CD4-positive, CD25-positive, alpha-beta regulatory T cell (primary cell): ENCODE results near the gene DDC. TPM values are rescaled to one million over a fixed set of nuclear protein-coding genes. Genes with fewer than 3 reads are reported as not detected.
A peak's percentile ranks its signal among the peaks of the same experiment; 100 is the strongest.

Source experiments
- ATAC-seq, 2 donors: fragments of 150-1000 bp; cut with Tn5 transposase; one replicate each; pipeline ENCODE4 v1.10.0; 2021; ENCODE audit warnings: low read depth in 2 of 2, moderate number of reproducible peaks in 2 of 2, moderate library complexity in 1 of 2
- DNase-seq, 3 donors: peaks; one replicate each; pipeline versions ENCODE4 v3.0.0 to v3.0.0-alpha.2; 2012 to 2022; ENCODE audit warnings: mixed read lengths in 1 of 3
- H3K27ac ChIP-seq: one replicate; pipeline ENCODE4 v1.7.0; 2013; ENCODE audit warnings: mild to moderate bottlenecking, low read length; ENCODE audit not compliant: insufficient read depth, poor library complexity, severe bottlenecking
- H3K27me3 ChIP-seq: one replicate; pipeline ENCODE4 v1.7.0; 2013; ENCODE audit warnings: low read length; ENCODE audit not compliant: control insufficient read depth, insufficient read depth
- H3K36me3 ChIP-seq: one replicate; pipeline ENCODE4 v1.7.0; 2013; ENCODE audit warnings: mild to moderate bottlenecking, low read length, moderate library complexity; ENCODE audit not compliant: control insufficient read depth, insufficient read depth
- H3K4me1 ChIP-seq: 2 replicates; pipeline ENCODE4 v1.7.0; 2013; ENCODE audit warnings: mild to moderate bottlenecking, low read length; ENCODE audit not compliant: insufficient read depth, control insufficient read depth, poor library complexity, severe bottlenecking
- H3K4me3 ChIP-seq: one replicate; pipeline ENCODE4 v1.7.0; 2013; ENCODE audit warnings: low read depth, mild to moderate bottlenecking, low read length, moderate library complexity
- H3K9me3 ChIP-seq, 2 experiments: 1 replicate in 1 of 2; 2 replicates in 1 of 2; pipeline ENCODE4 v1.7.0; 2013; ENCODE audit warnings: low read length in 2 of 2, mild to moderate bottlenecking in 1 of 2, moderate library complexity in 1 of 2; ENCODE audit not compliant: control insufficient read depth in 2 of 2
- H3K27ac Mint-ChIP-seq, 3 donors: one replicate each; pipeline ENCODE4 v1.8.0; 2020 to 2022; ENCODE audit warnings: mild to moderate bottlenecking in 3 of 3, mixed read lengths in 3 of 3, moderate library complexity in 2 of 3
- H3K27me3 Mint-ChIP-seq: one replicate; pipeline ENCODE4 v1.8.0; 2022; ENCODE audit warnings: mild to moderate bottlenecking, mixed read lengths
- H3K36me3 Mint-ChIP-seq: one replicate; pipeline ENCODE4 v1.8.0; 2020; ENCODE audit warnings: mixed read lengths
- H3K4me1 Mint-ChIP-seq, 4 donors: one replicate each; pipeline ENCODE4 v1.8.0; 2020 to 2022; ENCODE audit warnings: mixed read lengths in 4 of 4, mild to moderate bottlenecking in 1 of 4
- H3K4me3 Mint-ChIP-seq, 4 donors: one replicate each; pipeline ENCODE4 v1.8.0; 2020 to 2022; ENCODE audit warnings: mild to moderate bottlenecking in 4 of 4, mixed read lengths in 4 of 4, moderate library complexity in 3 of 4
- H3K9me3 Mint-ChIP-seq, 7 donors: one replicate each; pipeline ENCODE4 v1.8.0; 2020 to 2022; ENCODE audit warnings: mixed read lengths in 7 of 7, mild to moderate bottlenecking in 3 of 7, moderate library complexity in 2 of 7
- polyA plus RNA-seq, 4 donors: library from polyadenylated mRNA; unstranded; fragments of 300-500 nt; fragmentation: Illumina TruSeq; gene quantifications; one replicate each; pipeline ENCODE4 v1.2.3, GENCODE V29; 2021
- total RNA-seq: library from RNA; stranded (reverse); gene quantifications from one replicate; pipeline ENCODE4 v1.2.3, GENCODE V29; 2022

Gene DDC
- total and polyA plus RNA-seq, 5 donors from 2014 or later, result not detected

- H3K27ac Mint-ChIP-seq, result peak overlapping the region in 2 of 3 donors; percentile 56 to 62
- Histone ChIP-seq H3K27ac (no peak overlapping the region), H3K9me3 (no peaks in the 10 kb centered on the region), H3K4me3 (no peak overlapping the region), H3K27me3 (no peaks in the 10 kb centered on the region), H3K36me3 (no peaks in the 10 kb centered on the region), H3K4me1 (peaks cover 20% of the 10 kb centered on the region)
- H3K9me3 Mint-ChIP-seq, result no peaks in the 10 kb centered on the region
- peak in 1 of 3 donors; percentile 58 for DNase-seq
- H3K36me3 Mint-ChIP-seq, result no peaks in the 10 kb centered on the region
- H3K27me3 Mint-ChIP-seq, result peaks cover 4% of the 10 kb centered on the region
- peaks cover 2 to 32% (median 16%) of the 10 kb centered on the region in 4 donors for H3K4me1 Mint-ChIP-seq
- peak overlapping the region in 1 of 4 donors; percentile 54 for H3K4me3 Mint-ChIP-seq
- ATAC-seq, result peak in 1 of 2 donors; percentile 53
These were observed 28.9 kb upstream of the DDC start for GRCh38 chr7:50594136-50594535.

- Mint-ChIP-seq H3K4me1 (peaks cover 2 to 33% (median 16%) of the 10 kb centered on the region in 4 donors), H3K27me3 (peaks cover 6% of the 10 kb centered on the region), H3K9me3 (peaks cover 0 to 2% (median 0%) of the 10 kb centered on the region in 7 donors), H3K4me3 (no peak overlapping the region), H3K36me3 (no peaks in the 10 kb centered on the region), H3K27ac (no peak overlapping the region)
- no peaks in the 10 kb centered on the region for H3K27me3 ChIP-seq
- H3K36me3 ChIP-seq, result no peaks in the 10 kb centered on the region
- peaks cover 20% of the 10 kb centered on the region for H3K4me1 ChIP-seq
- ATAC-seq (no peak), DNase-seq (no peak)
- no peak overlapping the region for H3K4me3 ChIP-seq
- no peaks in the 10 kb centered on the region for H3K9me3 ChIP-seq
- no peak overlapping the region for H3K27ac ChIP-seq
These were observed 27.7 kb upstream of the DDC start for GRCh38 chr7:50592940-50593339.

GRCh38 chr7:50591480-50592438, 26.6 kb upstream of the DDC start:
- H3K4me3 Mint-ChIP-seq, result no peak overlapping the region
- peaks cover 0 to 4% (median 0%) of the 10 kb centered on the region in 7 donors for H3K9me3 Mint-ChIP-seq
- H3K4me3 ChIP-seq, result no peak overlapping the region
- H3K27ac Mint-ChIP-seq, result peak overlapping the region in 1 of 3 donors; percentile 32
- H3K36me3 Mint-ChIP-seq, result no peaks in the 10 kb centered on the region
- H3K4me1 ChIP-seq, result peaks cover 20% of the 10 kb centered on the region
- no peak overlapping the region for H3K27ac ChIP-seq
- peaks cover 2 to 35% (median 16%) of the 10 kb centered on the region in 4 donors for H3K4me1 Mint-ChIP-seq
- H3K27me3 ChIP-seq, result no peaks in the 10 kb centered on the region
- ATAC-seq (no peak), DNase-seq (no peak)
- H3K36me3 ChIP-seq, result no peaks in the 10 kb centered on the region
- H3K9me3 ChIP-seq, result no peaks in the 10 kb centered on the region
- peaks cover 8% of the 10 kb centered on the region for H3K27me3 Mint-ChIP-seq

- Mint-ChIP-seq H3K27ac (no peak overlapping the region), H3K36me3 (no peaks in the 10 kb centered on the region), H3K4me3 (no peak overlapping the region), H3K27me3 (peaks cover 8% of the 10 kb centered on the region), H3K4me1 (peaks cover 2 to 28% (median 16%) of the 10 kb centered on the region in 4 donors), H3K9me3 (peaks cover 0 to 4% (median 0%) of the 10 kb centered on the region in 7 donors)
- H3K9me3 ChIP-seq, result no peaks in the 10 kb centered on the region
- H3K4me1 ChIP-seq, result peaks cover 20% of the 10 kb centered on the region
- no peak for ATAC-seq
- H3K27me3 ChIP-seq, result no peaks in the 10 kb centered on the region
- H3K36me3 ChIP-seq, result no peaks in the 10 kb centered on the region
- DNase-seq, result no peak
- no peak overlapping the region for H3K4me3 ChIP-seq
- no peak overlapping the region for H3K27ac ChIP-seq
These were observed 25.9 kb upstream of the DDC start for GRCh38 chr7:50591098-50591479.

- Mint-ChIP-seq H3K27me3 (peaks cover 8% of the 10 kb centered on the region), H3K36me3 (no peaks in the 10 kb centered on the region), H3K27ac (no peak overlapping the region), H3K4me3 (no peak overlapping the region), H3K4me1 (peaks cover 2 to 23% (median 14%) of the 10 kb centered on the region in 4 donors), H3K9me3 (peaks cover 0 to 4% (median 0%) of the 10 kb centered on the region in 7 donors)
- DNase-seq (no peak), ATAC-seq (no peak)
- Histone ChIP-seq H3K4me3 (no peak overlapping the region), H3K27ac (no peak overlapping the region), H3K9me3 (no peaks in the 10 kb centered on the region), H3K36me3 (no peaks in the 10 kb centered on the region), H3K4me1 (peaks cover 19% of the 10 kb centered on the region), H3K27me3 (no peaks in the 10 kb centered on the region)
These were observed 25.3 kb upstream of the DDC start for GRCh38 chr7:50590535-50590934.

- Histone ChIP-seq H3K27ac (no peak overlapping the region), H3K9me3 (no peaks in the 10 kb centered on the region), H3K4me3 (no peak overlapping the region), H3K27me3 (no peaks in the 10 kb centered on the region), H3K4me1 (peaks cover 7% of the 10 kb centered on the region), H3K36me3 (no peaks in the 10 kb centered on the region)
- Mint-ChIP-seq H3K27ac (no peak overlapping the region), H3K4me3 (no peak overlapping the region), H3K9me3 (peaks cover 0 to 4% (median 0%) of the 10 kb centered on the region in 7 donors), H3K4me1 (peaks cover 1 to 12% (median 4%) of the 10 kb centered on the region in 4 donors), H3K36me3 (no peaks in the 10 kb centered on the region), H3K27me3 (peaks cover 8% of the 10 kb centered on the region)
- ATAC-seq (no peak), DNase-seq (no peak)
These were observed 24.2 kb upstream of the DDC start for GRCh38 chr7:50589364-50589763.

- DNase-seq (no peak), ATAC-seq (no peak)
- H3K36me3 ChIP-seq, result no peaks in the 10 kb centered on the region
- H3K4me3 Mint-ChIP-seq, result no peak overlapping the region
- H3K4me3 ChIP-seq, result no peak overlapping the region
- H3K36me3 Mint-ChIP-seq, result no peaks in the 10 kb centered on the region
- peaks cover 0 to 8% (median 1%) of the 10 kb centered on the region in 4 donors for H3K4me1 Mint-ChIP-seq
- no peak overlapping the region for H3K27ac Mint-ChIP-seq
- no peak overlapping the region for H3K27ac ChIP-seq
- H3K27me3 ChIP-seq, result no peaks in the 10 kb centered on the region
- H3K27me3 Mint-ChIP-seq, result peaks cover 8% of the 10 kb centered on the region
- peaks cover 0 to 4% (median 0%) of the 10 kb centered on the region in 7 donors for H3K9me3 Mint-ChIP-seq
- peaks cover 0 to 4% of the 10 kb centered on the region in 2 experiments for H3K9me3 ChIP-seq
- peaks cover 3% of the 10 kb centered on the region for H3K4me1 ChIP-seq
These were observed 23.7 kb upstream of the DDC start for GRCh38 chr7:50588937-50589336.
